Loucy (cell line): Measurements from ENCODE around the gene BRD3OS.

Source experiments
- H2AFZ ChIP-seq: fragments of 200-600 bp; sonication (generic); 2 replicates; pipeline ENCODE4 v1.6.0; 2016; ENCODE audit warnings: antibody characterized with exemption, mild to moderate bottlenecking, low read length, moderate library complexity
- H3F3A ChIP-seq: fragments of 200-600 bp; 2 replicates; pipeline ENCODE4 v1.6.0; 2016; ENCODE audit warnings: antibody characterized with exemption, low read depth, mild to moderate bottlenecking
- H3K27me3 ChIP-seq: fragments of 200-600 bp; sonication (generic); 2 replicates; pipeline ENCODE4 v1.6.1; 2014; ENCODE audit warnings: low read length, mild to moderate bottlenecking; ENCODE audit not compliant: insufficient read depth, poor library complexity, severe bottlenecking
- H3K36me3 ChIP-seq: fragments of 200-600 bp; sonication (generic); 2 replicates; pipeline ENCODE4 v1.6.1; 2016; ENCODE audit warnings: low read length; ENCODE audit not compliant: insufficient read depth
- H3K4me1 ChIP-seq: fragments of 200-600 bp; sonication (generic); 2 replicates; pipeline ENCODE4 v1.5.1; 2014; ENCODE audit warnings: low read length, mild to moderate bottlenecking; ENCODE audit not compliant: insufficient read depth, poor library complexity, severe bottlenecking
- H3K4me2 ChIP-seq: fragments of 200-600 bp; sonication (generic); 2 replicates; pipeline ENCODE4 v1.6.0; 2014; ENCODE audit warnings: antibody characterized with exemption, low read length, low read depth, mild to moderate bottlenecking; ENCODE audit not compliant: poor library complexity, severe bottlenecking
- H3K4me3 ChIP-seq: fragments of 200-600 bp; sonication (generic); 2 replicates; pipeline ENCODE4 v1.5.1; 2014; ENCODE audit warnings: low read length, mild to moderate bottlenecking, mixed read lengths; ENCODE audit not compliant: poor library complexity, severe bottlenecking
- H3K79me2 ChIP-seq: fragments of 200-600 bp; sonication (generic); 2 replicates; pipeline ENCODE4 v1.6.1; 2014; ENCODE audit warnings: low read length; ENCODE audit not compliant: insufficient read depth
- H3K9ac ChIP-seq: fragments of 200-600 bp; sonication (generic); 2 replicates; pipeline ENCODE4 v1.6.0; 2014; ENCODE audit warnings: mild to moderate bottlenecking, low read depth, low read length, moderate library complexity; ENCODE audit not compliant: poor library complexity, severe bottlenecking
- H3K9me2 ChIP-seq: fragments of 200-600 bp; sonication (generic); replicated peaks from 2 replicates; pipeline ENCODE4 v1.6.1; 2016; ENCODE audit warnings: low read depth, low read length, mixed read lengths
- H3K9me3 ChIP-seq: fragments of 200-600 bp; sonication (generic); 2 replicates; pipeline ENCODE4 v1.6.1; 2014; ENCODE audit warnings: mild to moderate bottlenecking, antibody characterized with exemption, low read length, low read depth; ENCODE audit not compliant: insufficient read depth
- H4K20me1 ChIP-seq: fragments of 200-600 bp; sonication (generic); 2 replicates; pipeline ENCODE4 v1.6.0; 2014; ENCODE audit warnings: antibody characterized with exemption, low read length, mild to moderate bottlenecking; ENCODE audit not compliant: insufficient read depth, poor library complexity, severe bottlenecking
- CTCF ChIP-seq: fragments of 200-600 bp; sonication (generic); conservative IDR thresholded peaks from 2 replicates; pipeline ENCODE4 v1.5.1; 2014; ENCODE audit warnings: mild to moderate bottlenecking, antibody characterized with exemption, low read length
- EZH2phosphoT487 ChIP-seq: fragments of 200-600 bp; IDR thresholded peaks from 2 replicates; pipeline ENCODE4 v1.6.1; 2018; ENCODE audit warnings: antibody characterized with exemption, mild to moderate bottlenecking, moderate library complexity, borderline replicate concordance

BRD3OS gene

GRCh38 chr9:133997584-133997983, 27.7 kb upstream of the BRD3OS start:
- H3K9me3 ChIP-seq = no peaks in the 10 kb centered on the region
- TF ChIP-seq EZH2phosphoT487 (no peak), CTCF (no peak)
- no peaks in the 10 kb centered on the region for H3K79me2 ChIP-seq
- H2AFZ ChIP-seq = no peak overlapping the region
- no peaks in the 10 kb centered on the region for H3K36me3 ChIP-seq
- H3K4me1 ChIP-seq = peaks cover 15% of the 10 kb centered on the region
- no peaks in the 10 kb centered on the region for H3K27me3 ChIP-seq
- H3K4me2 ChIP-seq = no peak overlapping the region
- no peaks in the 10 kb centered on the region for H3F3A ChIP-seq
- no peaks in the 10 kb centered on the region for H3K9me2 ChIP-seq
- no peaks in the 10 kb centered on the region for H4K20me1 ChIP-seq
- no peak overlapping the region for H3K4me3 ChIP-seq
- no peak overlapping the region for H3K9ac ChIP-seq

- no peaks in the 10 kb centered on the region for H3K79me2 ChIP-seq
- no peaks in the 10 kb centered on the region for H4K20me1 ChIP-seq
- H3F3A ChIP-seq = no peaks in the 10 kb centered on the region
- H3K9me2 ChIP-seq = no peaks in the 10 kb centered on the region
- no peak overlapping the region for H2AFZ ChIP-seq
- H3K4me1 ChIP-seq = peaks cover 2% of the 10 kb centered on the region
- TF ChIP-seq CTCF (no peak), EZH2phosphoT487 (no peak)
- H3K36me3 ChIP-seq = no peaks in the 10 kb centered on the region
- no peak overlapping the region for H3K4me2 ChIP-seq
- H3K27me3 ChIP-seq = no peaks in the 10 kb centered on the region
- H3K9me3 ChIP-seq = no peaks in the 10 kb centered on the region
- no peak overlapping the region for H3K4me3 ChIP-seq
- H3K9ac ChIP-seq = no peak overlapping the region
These were observed 26.2 kb upstream of the BRD3OS start for GRCh38 chr9:133998915-133999595.

- Histone ChIP-seq H4K20me1 (no peaks in the 10 kb centered on the region), H3K27me3 (no peaks in the 10 kb centered on the region), H3K4me2 (no peak overlapping the region), H3F3A (no peaks in the 10 kb centered on the region), H2AFZ (no peak overlapping the region), H3K4me3 (no peak overlapping the region), H3K36me3 (no peaks in the 10 kb centered on the region), H3K9ac (no peak overlapping the region), H3K79me2 (no peaks in the 10 kb centered on the region), H3K4me1 (no peaks in the 10 kb centered on the region), H3K9me2 (no peaks in the 10 kb centered on the region), H3K9me3 (no peaks in the 10 kb centered on the region)
- no peak for TF ChIP-seq EZH2phosphoT487
- TF ChIP-seq CTCF = no peak
These were observed 25.4 kb upstream of the BRD3OS start for GRCh38 chr9:133999851-134000265.
